HFFc6 (cell line): ENCODE results near the gene KCNK13. TPM values are rescaled to one million over a fixed set of nuclear protein-coding genes. Genes with fewer than 3 reads are reported as not detected.

ENCODE experiments used
- DNase-seq: peaks from one replicate; pipeline ENCODE4 v3.0.0-alpha.2; 2018
- H3K27ac Mint-ChIP-seq: 2 replicates; pipeline ENCODE4 v1.8.0; 2020; ENCODE audit warnings: mild to moderate bottlenecking, mixed read lengths
- H3K27me3 Mint-ChIP-seq: 2 replicates; pipeline ENCODE4 v1.8.0; 2021; ENCODE audit warnings: mild to moderate bottlenecking, moderate library complexity, mixed read lengths; ENCODE audit not compliant: insufficient read depth
- H3K36me3 Mint-ChIP-seq: 2 replicates; pipeline ENCODE4 v1.8.0; 2021; ENCODE audit warnings: low read depth, mixed read lengths
- H3K4me1 Mint-ChIP-seq: 2 replicates; pipeline ENCODE4 v1.8.0; 2020; ENCODE audit warnings: low read depth, mixed read lengths
- H3K4me3 Mint-ChIP-seq: 2 replicates; pipeline ENCODE4 v1.8.0; 2020; ENCODE audit warnings: mild to moderate bottlenecking, moderate library complexity, mixed read lengths
- H3K9me3 Mint-ChIP-seq: 2 replicates; pipeline ENCODE4 v1.8.0; 2020; ENCODE audit warnings: mild to moderate bottlenecking, mixed read lengths
- total RNA-seq, 6 experiments: library from RNA; stranded (reverse); fragmentation: NEBNext Ultra II Directional; extraction: Animal tissue kit (Norgen Biotek cat#: 25700); gene quantifications; 2 replicates in 1 of 6; 3 replicates in 5 of 6; pipeline ENCODE4 v1.2.3, GENCODE V29; 2021
- TF ChIP-seq, protein P1 (sequence below): fragments of 200-600 bp; sonication (generic); IDR thresholded peaks from 2 replicates; pipeline ENCODE4 v1.5.0; 2021; ENCODE audit warnings: antibody characterized with exemption, mild to moderate bottlenecking

KCNK13 gene
- total RNA-seq, 6 experiments from 2014 or later: not detected

DNA sequence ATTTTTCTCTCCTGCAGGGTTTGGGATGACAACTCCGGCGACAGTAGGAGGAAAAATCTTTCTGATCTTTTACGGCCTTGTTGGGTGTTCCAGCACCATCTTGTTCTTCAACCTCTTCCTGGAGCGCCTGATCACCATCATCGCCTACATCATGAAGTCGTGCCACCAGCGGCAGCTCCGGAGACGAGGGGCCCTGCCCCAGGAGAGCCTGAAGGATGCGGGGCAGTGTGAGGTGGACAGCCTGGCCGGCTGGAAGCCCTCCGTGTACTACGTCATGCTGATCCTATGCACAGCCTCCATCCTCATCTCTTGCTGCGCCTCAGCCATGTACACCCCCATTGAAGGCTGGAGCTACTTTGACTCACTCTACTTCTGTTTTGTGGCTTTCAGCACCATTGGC lies 122.3 kb downstream of the KCNK13 start:
- Mint-ChIP-seq H3K27ac (no peak overlapping the region), H3K27me3 (peaks cover 25% of the 10 kb centered on the region), H3K9me3 (peaks cover 9% of the 10 kb centered on the region), H3K36me3 (peaks cover 13% of the 10 kb centered on the region; the same call in 1 of the 2 replicates), H3K4me1 (no peaks in the 10 kb centered on the region; the same call in 1 of the 2 replicates), H3K4me3 (no peak overlapping the region)
- no peak for DNase-seq
- TF ChIP-seq, protein P1, sequence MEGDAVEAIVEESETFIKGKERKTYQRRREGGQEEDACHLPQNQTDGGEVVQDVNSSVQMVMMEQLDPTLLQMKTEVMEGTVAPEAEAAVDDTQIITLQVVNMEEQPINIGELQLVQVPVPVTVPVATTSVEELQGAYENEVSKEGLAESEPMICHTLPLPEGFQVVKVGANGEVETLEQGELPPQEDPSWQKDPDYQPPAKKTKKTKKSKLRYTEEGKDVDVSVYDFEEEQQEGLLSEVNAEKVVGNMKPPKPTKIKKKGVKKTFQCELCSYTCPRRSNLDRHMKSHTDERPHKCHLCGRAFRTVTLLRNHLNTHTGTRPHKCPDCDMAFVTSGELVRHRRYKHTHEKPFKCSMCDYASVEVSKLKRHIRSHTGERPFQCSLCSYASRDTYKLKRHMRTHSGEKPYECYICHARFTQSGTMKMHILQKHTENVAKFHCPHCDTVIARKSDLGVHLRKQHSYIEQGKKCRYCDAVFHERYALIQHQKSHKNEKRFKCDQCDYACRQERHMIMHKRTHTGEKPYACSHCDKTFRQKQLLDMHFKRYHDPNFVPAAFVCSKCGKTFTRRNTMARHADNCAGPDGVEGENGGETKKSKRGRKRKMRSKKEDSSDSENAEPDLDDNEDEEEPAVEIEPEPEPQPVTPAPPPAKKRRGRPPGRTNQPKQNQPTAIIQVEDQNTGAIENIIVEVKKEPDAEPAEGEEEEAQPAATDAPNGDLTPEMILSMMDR: no peak

GRCh38 chr14:90184571-90185266 lies 122.9 kb downstream of the KCNK13 start:
- no peak for DNase-seq
- H3K27me3 Mint-ChIP-seq: peaks cover 25% of the 10 kb centered on the region
- peaks cover 14% of the 10 kb centered on the region for H3K9me3 Mint-ChIP-seq
- no peak overlapping the region for H3K4me3 Mint-ChIP-seq
- TF ChIP-seq, protein P1: no peak
- H3K27ac Mint-ChIP-seq: no peak overlapping the region
- peaks cover 16% of the 10 kb centered on the region; the same call in 1 of the 2 replicates for H3K36me3 Mint-ChIP-seq
- H3K4me1 Mint-ChIP-seq: no peaks in the 10 kb centered on the region; the same call in 1 of the 2 replicates

- H3K27me3 Mint-ChIP-seq: peaks cover 24% of the 10 kb centered on the region
- TF ChIP-seq, protein P1: no peak
- H3K9me3 Mint-ChIP-seq: peaks cover 14% of the 10 kb centered on the region
- no peaks in the 10 kb centered on the region; the same call in 1 of the 2 replicates for H3K4me1 Mint-ChIP-seq
- no peak overlapping the region for H3K4me3 Mint-ChIP-seq
- no peak overlapping the region for H3K27ac Mint-ChIP-seq
- DNase-seq: no peak
- H3K36me3 Mint-ChIP-seq: peaks cover 12% of the 10 kb centered on the region; the same call in 1 of the 2 replicates
Observed at GRCh38 chr14:90188588-90188987, 126.8 kb downstream of the KCNK13 start.

GRCh38 chr14:90191154-90191553 lies 129.4 kb downstream of the KCNK13 start:
- Mint-ChIP-seq H3K4me1 (no peaks in the 10 kb centered on the region), H3K9me3 (peaks cover 14% of the 10 kb centered on the region), H3K4me3 (no peak overlapping the region), H3K36me3 (peaks cover 12% of the 10 kb centered on the region; the same call in 1 of the 2 replicates), H3K27me3 (peaks cover 17% of the 10 kb centered on the region), H3K27ac (no peak overlapping the region)
- no peak for DNase-seq
- TF ChIP-seq, protein P1: no peak

DNA sequence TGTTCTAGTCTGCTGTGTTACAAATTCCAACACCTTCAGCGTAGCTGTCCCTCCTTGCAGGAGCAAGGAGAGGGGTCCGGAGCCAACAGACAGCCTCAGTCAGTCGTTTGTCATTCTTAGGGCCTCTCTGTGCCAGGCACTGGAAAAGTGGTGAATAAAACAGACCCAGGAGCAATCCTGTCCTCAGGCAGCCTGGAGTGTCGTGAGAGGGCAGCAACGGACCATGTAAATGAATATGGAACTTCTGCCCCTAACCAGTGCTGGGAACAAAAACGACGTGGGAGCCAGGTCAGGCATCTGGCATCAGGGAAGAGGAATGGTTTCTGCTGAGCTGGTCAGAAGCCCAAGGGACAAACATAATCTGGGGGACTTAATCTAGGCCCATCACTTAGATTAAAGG lies 129.8 kb downstream of the KCNK13 start:
- Mint-ChIP-seq H3K9me3 (peaks cover 14% of the 10 kb centered on the region), H3K4me3 (no peak overlapping the region), H3K36me3 (peaks cover 12% of the 10 kb centered on the region; the same call in 1 of the 2 replicates), H3K27ac (no peak overlapping the region), H3K27me3 (peaks cover 15% of the 10 kb centered on the region), H3K4me1 (no peaks in the 10 kb centered on the region)
- TF ChIP-seq, protein P1: no peak
- DNase-seq: no peak
